Measurements from ENCODE around the gene NAT16. TPM values are rescaled to one million over a fixed set of nuclear protein-coding genes. Genes with fewer than 3 reads are reported as not detected.

NAT16 gene
- total and polyA plus RNA-seq, 2 of the 8 experiments (the other 6 are each of a cell fraction or from before 2014, with no cell fraction given): 0.26 to 0.84 TPM

DNA sequence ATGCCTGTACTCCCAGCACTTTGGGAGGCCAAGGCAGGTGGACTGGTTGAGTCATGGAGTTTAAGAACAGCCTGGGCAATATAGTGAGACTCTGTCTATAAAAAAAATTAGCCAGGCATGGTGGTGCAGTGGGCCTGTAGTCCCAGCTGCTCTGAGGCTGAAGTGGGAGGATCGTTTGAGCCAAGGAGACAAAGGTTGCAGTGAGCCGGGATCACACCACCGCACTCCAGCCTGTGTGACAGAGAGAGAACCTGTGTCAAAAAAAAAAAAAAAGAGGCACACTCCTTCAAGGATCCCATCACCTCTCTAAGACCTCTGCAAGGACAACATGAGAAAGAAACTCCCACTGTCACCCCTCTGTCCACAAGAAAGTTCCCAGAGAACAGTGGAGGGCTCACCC lies 4.4 kb downstream of the NAT16 start:
- Histone ChIP-seq H3K56ac (replicated peaks; ENCODE audit: insufficient read length, low read depth, low read length) (no peak overlapping the region), H4K5ac (ENCODE audit: insufficient read length, low read depth, low read length) (no peak overlapping the region), H4K91ac (replicated peaks; ENCODE audit: insufficient read length, low read length) (no peak overlapping the region), H3K9me3 (ENCODE audit: insufficient read depth in 2 of 2, low read depth in 1 of 2, low read length in 1 of 2) (no peaks in the 10 kb centered on the region), H3K4me1 (replicated peaks in 1 of 4; ENCODE audit: control insufficient read depth in 3 of 4, insufficient read depth in 4 of 4, low read length in 3 of 4) (peaks cover 0 to 34% (median 24%) of the 10 kb centered on the region in 4 experiments; a peak in 6 of 7 replicates), H3K18ac (ENCODE audit: extremely low read depth, low read length) (no peak overlapping the region), H2BK12ac (ENCODE audit: low read depth, low read length) (no peak overlapping the region), H3K9ac (replicated peaks in 1 of 4; ENCODE audit: extremely low read depth in 1 of 4, low read depth in 3 of 4, low read length in 3 of 4) (no peak overlapping the region), H4K20me1 (replicated peaks in 1 of 2; ENCODE audit: control insufficient read depth in 1 of 2, insufficient read depth in 2 of 2, low read length in 2 of 2) (peaks cover 0 to 7% of the 10 kb centered on the region in 2 experiments), H2BK15ac (ENCODE audit: low read length) (no peak overlapping the region), H3K79me1 (ENCODE audit: low read depth, low read length) (no peaks in the 10 kb centered on the region), H3K27ac (ENCODE audit: low read depth, low read length) (no peak overlapping the region), H3K23me2 (ENCODE audit: low read depth, low read length) (peaks cover 33% of the 10 kb centered on the region), H4K8ac (ENCODE audit: extremely low read depth, insufficient read depth, low read length) (no peak overlapping the region), H2AFZ (ENCODE audit: low read length) (no peak overlapping the region), H2BK5ac (ENCODE audit: low read depth, low read length) (no peak overlapping the region), H3K4ac (replicated peaks; ENCODE audit: insufficient read length, low read depth, low read length) (no peak overlapping the region), H3K14ac (ENCODE audit: insufficient read length) (no peak overlapping the region), H2BK20ac (ENCODE audit: low read length) (no peak overlapping the region), H3K23ac (ENCODE audit: insufficient read length) (no peak overlapping the region), H3K27me3 (replicated peaks in 1 of 4; ENCODE audit: control insufficient read depth in 3 of 4, extremely low read depth in 1 of 4, insufficient read depth in 3 of 4, low read length in 3 of 4) (peaks cover 56 to 99% (median 88%) of the 10 kb centered on the region in 4 experiments), H2AK5ac (ENCODE audit: low read depth, low read length) (no peak overlapping the region), H3K79me2 (ENCODE audit: control insufficient read depth in 1 of 2, insufficient read depth in 2 of 2, low read length in 2 of 2) (no peaks in the 10 kb centered on the region), H3K36me3 (ENCODE audit: control insufficient read depth in 2 of 4, insufficient read depth in 4 of 4, low read length in 3 of 4) (no peaks in the 10 kb centered on the region), H3K4me2 (ENCODE audit: insufficient read depth in 1 of 2, low read depth in 2 of 2, low read length in 2 of 2) (no peak overlapping the region), H3K4me3 (ENCODE audit: extremely low read depth in 1 of 4, insufficient read depth in 2 of 4, low read depth in 3 of 4, low read length in 4 of 4) (no peak overlapping the region), H2BK120ac (replicated peaks; ENCODE audit: low read depth, low read length) (no peak overlapping the region)
- WGBS, 2 experiments (ENCODE audit: extremely low coverage in 1 of 2, insufficient coverage in 1 of 2, insufficient read length in 1 of 2, insufficient replicate concordance in 2 of 2, low coverage in 1 of 2, low lambda C conversion rate in 2 of 2, missing lambda C conversion rate in 1 of 2): 37% methylated on average over 2 of the region's 3 CpGs; no CpG with 5 or more reads in 1 of the 2 experiments
- no peak for FAIRE-seq
- ChIA-PET CTCF (ENCODE audit: partially characterized antibody) (interaction anchor here (1.0 to 6.0 kb wide), 8 partner anchors 10 to 107 kb away, joined by 3 to 90 read pairs (median 6); partner anchors contain the start of gene VGF), POLR2A (ENCODE audit: partially characterized antibody) (no interaction called here)
- DNase-seq (ENCODE audit: low read depth in 1 of 2, low spot score in 2 of 2): no peak
- TF ChIP-seq TAF7 (optimal IDR thresholded peaks at IDR 0.05; ENCODE audit: borderline replicate concordance, low read depth, low read length) (no peak), SP4 (IDR thresholded peaks at IDR 0.05; ENCODE audit: low read length) (no peak)

All from H1 (cell line).